Activated CD8-positive, alpha-beta T cell treated with anti-CD3 and anti-CD28 coated beads, Interleukin-2, amount 10 ng/mL, durations not matched to agents 7 days and 5 days (primary cell): Measurements from ENCODE around the gene PAGE2B. TPM values are rescaled to one million over a fixed set of nuclear protein-coding genes. Genes with fewer than 3 reads are reported as not detected.
"Not testable (repeated sequence)": the region's sequence is repeated elsewhere in the genome, so short reads cannot be mapped to it uniquely, and the experiment has no call there.

Experiments used
- ATAC-seq: fragments of 150-1000 bp; cut with Tn5 transposase; one replicate; pipeline ENCODE4 v1.10.0; 2021; ENCODE audit warnings: moderate library complexity
- CTCF ChIA-PET: fragments of 350-600 bp; sonication (Branson Sonifier 250); formaldehyde crosslinking; loops from one replicate; lab custom pipeline; 2021; ENCODE audit warnings: antibody characterized with exemption; lab: Charles Lee
- POLR2A ChIA-PET: fragments of 350-600 bp; sonication (Branson Sonifier 250); formaldehyde crosslinking; loops from one replicate; lab custom pipeline; 2021; ENCODE audit warnings: antibody characterized with exemption; lab: Charles Lee
- DNase-seq: peaks from one replicate; pipeline ENCODE4 v3.0.0-alpha.2; 2020
- H3K27ac Mint-ChIP-seq: one replicate; pipeline ENCODE4 v1.8.0; 2021; ENCODE audit warnings: mild to moderate bottlenecking, mixed read lengths
- H3K27me3 Mint-ChIP-seq: one replicate; pipeline ENCODE4 v1.8.0; 2021; ENCODE audit warnings: low read depth, mixed read lengths
- H3K36me3 Mint-ChIP-seq: one replicate; pipeline ENCODE4 v1.8.0; 2021; ENCODE audit warnings: low read depth, mixed read lengths
- H3K4me1 Mint-ChIP-seq: one replicate; pipeline ENCODE4 v1.8.0; 2021; ENCODE audit warnings: low read depth, mixed read lengths
- H3K4me3 Mint-ChIP-seq: one replicate; pipeline ENCODE4 v1.8.0; 2021; ENCODE audit warnings: mild to moderate bottlenecking, mixed read lengths
- H3K9me3 Mint-ChIP-seq: one replicate; pipeline ENCODE4 v1.8.0; 2022; ENCODE audit warnings: mixed read lengths; ENCODE audit not compliant: insufficient read depth
- total RNA-seq, 2 experiments: library from RNA; stranded (reverse); gene quantifications; one replicate each; pipeline ENCODE4 v1.2.3, GENCODE V29; 2021

The PAGE2B gene
- total RNA-seq, 2 experiments from 2014 or later = 0.97 TPM; not detected in 1

- ChIA-PET POLR2A (no interaction called here), CTCF (no interaction called here)
- no peaks in the 10 kb centered on the region for H3K4me1 Mint-ChIP-seq
- no peaks in the 10 kb centered on the region for H3K9me3 Mint-ChIP-seq
- no peak overlapping the region for H3K4me3 Mint-ChIP-seq
- H3K27me3 Mint-ChIP-seq = no peaks in the 10 kb centered on the region
- DNase-seq = no peak
- ATAC-seq = no peak
- H3K36me3 Mint-ChIP-seq = no peaks in the 10 kb centered on the region
- no peak overlapping the region for H3K27ac Mint-ChIP-seq
Observed at GRCh38 chrX:55111578-55112254, 36.9 kb downstream of the PAGE2B start.

GRCh38 chrX:55116589-55116988, 41.8 kb downstream of the PAGE2B start:
- CTCF ChIA-PET, POLR2A ChIA-PET, DNase-seq, H3K27ac Mint-ChIP-seq, ATAC-seq, H3K4me3 Mint-ChIP-seq, H3K9me3 Mint-ChIP-seq, H3K27me3 Mint-ChIP-seq, H3K36me3 Mint-ChIP-seq: not testable (repeated sequence)
- H3K4me1 Mint-ChIP-seq = peaks cover 27% of the 10 kb centered on the region

GRCh38 chrX:55118574-55118973, 43.7 kb downstream of the PAGE2B start:
- H3K27me3 Mint-ChIP-seq = peaks cover under 1% of the 10 kb centered on the region
- H3K9me3 Mint-ChIP-seq = no peaks in the 10 kb centered on the region
- peaks cover 3% of the 10 kb centered on the region for H3K36me3 Mint-ChIP-seq
- H3K27ac Mint-ChIP-seq = no peak overlapping the region
- no peak overlapping the region for H3K4me3 Mint-ChIP-seq
- ATAC-seq (peak; percentile 55), DNase-seq (peak; percentile 44)
- POLR2A ChIA-PET = no interaction called here
- CTCF ChIA-PET = no interaction called here
- peaks cover 27% of the 10 kb centered on the region for H3K4me1 Mint-ChIP-seq

- Mint-ChIP-seq H3K4me1 (peaks cover 27% of the 10 kb centered on the region), H3K4me3 (no peak overlapping the region), H3K27me3 (peaks cover 4% of the 10 kb centered on the region), H3K36me3 (peaks cover 3% of the 10 kb centered on the region), H3K9me3 (no peaks in the 10 kb centered on the region), H3K27ac (no peak overlapping the region)
- ChIA-PET CTCF (interaction anchor here (1.3 kb wide), 1 partner anchor 16 kb away, joined by 6 read pairs; no protein-coding TSS in a partner anchor), POLR2A (no interaction called here)
- no peak for DNase-seq
- no peak for ATAC-seq
Observed at GRCh38 chrX:55119271-55119670, 44.4 kb downstream of the PAGE2B start.

GRCh38 chrX:55119712-55120111, 44.9 kb downstream of the PAGE2B start:
- ATAC-seq = no peak
- Mint-ChIP-seq H3K9me3 (no peaks in the 10 kb centered on the region), H3K4me1 (peaks cover 27% of the 10 kb centered on the region), H3K27me3 (peaks cover 4% of the 10 kb centered on the region), H3K27ac (no peak overlapping the region), H3K4me3 (no peak overlapping the region), H3K36me3 (peaks cover 3% of the 10 kb centered on the region)
- POLR2A ChIA-PET = no interaction called here
- DNase-seq = no peak
- CTCF ChIA-PET = interaction anchor here (1.3 kb wide), 1 partner anchor 15 kb away, joined by 6 read pairs; no protein-coding TSS in a partner anchor

GRCh38 chrX:55120761-55121358, 46.0 kb downstream of the PAGE2B start:
- Mint-ChIP-seq H3K27me3 (peaks cover 6% of the 10 kb centered on the region), H3K4me1 (peaks cover 27% of the 10 kb centered on the region), H3K36me3 (peaks cover 3% of the 10 kb centered on the region), H3K27ac (no peak overlapping the region), H3K4me3 (no peak overlapping the region), H3K9me3 (no peaks in the 10 kb centered on the region)
- DNase-seq (no peak), ATAC-seq (no peak)
- ChIA-PET CTCF (no interaction called here), POLR2A (no interaction called here)

GRCh38 chrX:55123900-55124299, 49.1 kb downstream of the PAGE2B start:
- H3K9me3 Mint-ChIP-seq = no peaks in the 10 kb centered on the region

GRCh38 chrX:55127692-55128091, 52.9 kb downstream of the PAGE2B start:
- no peaks in the 10 kb centered on the region for H3K9me3 Mint-ChIP-seq
- ChIA-PET CTCF (no interaction called here), POLR2A (no interaction called here)
- H3K4me3 Mint-ChIP-seq = no peak overlapping the region
- peaks cover 13% of the 10 kb centered on the region for H3K27me3 Mint-ChIP-seq
- no peaks in the 10 kb centered on the region for H3K36me3 Mint-ChIP-seq
- DNase-seq = no peak
- H3K4me1 Mint-ChIP-seq = no peaks in the 10 kb centered on the region
- H3K27ac Mint-ChIP-seq = no peak overlapping the region
- ATAC-seq = no peak

More at GRCh38 chrX:55123900-55124299, 49.1 kb downstream of the PAGE2B start:
- Mint-ChIP-seq H3K27me3 (peaks cover 10% of the 10 kb centered on the region), H3K4me3 (no peak overlapping the region), H3K27ac (no peak overlapping the region), H3K4me1 (peaks cover 17% of the 10 kb centered on the region), H3K36me3 (no peaks in the 10 kb centered on the region)
- CTCF ChIA-PET = no interaction called here
- ATAC-seq (no peak), DNase-seq (no peak)
- POLR2A ChIA-PET = no interaction called here

Other genes starting within 250 kb of the PAGE2B start
- 1 to 10 TPM in 1 of 2 experiments, under 1 TPM in 1; 0.87 to 1.5 TPM for gene TRO, start 154.2 kb upstream of the PAGE2B start, total RNA-seq
- gene PFKFB1, start 80.8 kb upstream of the PAGE2B start, total RNA-seq = under 1 TPM; 0.44 to 0.61 TPM
- gene APEX2, start 74.7 kb upstream of the PAGE2B start, total RNA-seq = 10 to 100 TPM; 26.9 to 28.0 TPM
- gene ALAS2, start 44.1 kb upstream of the PAGE2B start, total RNA-seq = not detected
- gene PAGE2, start 14.0 kb downstream of the PAGE2B start, total RNA-seq = not detected
- not detected for gene PAGE5, start 145.3 kb downstream of the PAGE2B start, total RNA-seq
- gene PAGE3, start 189.9 kb downstream of the PAGE2B start, total RNA-seq = not detected